22Rv1 (cell line): ENCODE measurements around the gene KRTAP4-16.
"Not testable (repeated sequence)": the region's sequence is repeated elsewhere in the genome, so short reads cannot be mapped to it uniquely, and the experiment has no call there.

Experiments used
- ZFX ChIP-seq: fragments of 450-650 bp; IDR thresholded peaks from 2 replicates; pipeline ENCODE4 v1.6.1; 2017; ENCODE audit warnings: antibody characterized with exemption, borderline replicate concordance
- TF ChIP-seq, protein P1 (sequence below): fragments of 450-650 bp; IDR thresholded peaks from 2 replicates; pipeline ENCODE4 v1.5.1; 2017; ENCODE audit warnings: mild to moderate bottlenecking

DNA sequence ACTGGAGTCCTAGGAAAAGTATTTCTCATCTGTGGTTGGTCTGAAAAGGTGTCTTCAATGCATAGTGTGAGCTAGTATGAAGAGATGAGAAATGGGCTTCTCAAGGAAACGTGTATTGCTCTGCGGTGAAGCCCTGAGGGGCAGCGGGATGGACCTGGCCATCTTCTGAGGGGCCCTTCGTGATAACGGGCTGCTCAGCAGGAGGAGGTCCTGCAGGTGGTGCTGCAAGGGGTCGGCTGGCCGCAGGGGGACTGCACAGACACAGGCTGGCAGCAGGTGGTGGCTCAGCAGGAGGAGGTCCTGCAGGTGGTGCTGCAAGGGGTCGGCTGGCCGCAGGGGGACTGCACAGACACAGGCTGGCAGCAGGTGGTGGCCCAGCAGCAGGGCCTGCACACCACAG lies 47.5 kb downstream of the KRTAP4-16 start:
- TF ChIP-seq, protein P1, sequence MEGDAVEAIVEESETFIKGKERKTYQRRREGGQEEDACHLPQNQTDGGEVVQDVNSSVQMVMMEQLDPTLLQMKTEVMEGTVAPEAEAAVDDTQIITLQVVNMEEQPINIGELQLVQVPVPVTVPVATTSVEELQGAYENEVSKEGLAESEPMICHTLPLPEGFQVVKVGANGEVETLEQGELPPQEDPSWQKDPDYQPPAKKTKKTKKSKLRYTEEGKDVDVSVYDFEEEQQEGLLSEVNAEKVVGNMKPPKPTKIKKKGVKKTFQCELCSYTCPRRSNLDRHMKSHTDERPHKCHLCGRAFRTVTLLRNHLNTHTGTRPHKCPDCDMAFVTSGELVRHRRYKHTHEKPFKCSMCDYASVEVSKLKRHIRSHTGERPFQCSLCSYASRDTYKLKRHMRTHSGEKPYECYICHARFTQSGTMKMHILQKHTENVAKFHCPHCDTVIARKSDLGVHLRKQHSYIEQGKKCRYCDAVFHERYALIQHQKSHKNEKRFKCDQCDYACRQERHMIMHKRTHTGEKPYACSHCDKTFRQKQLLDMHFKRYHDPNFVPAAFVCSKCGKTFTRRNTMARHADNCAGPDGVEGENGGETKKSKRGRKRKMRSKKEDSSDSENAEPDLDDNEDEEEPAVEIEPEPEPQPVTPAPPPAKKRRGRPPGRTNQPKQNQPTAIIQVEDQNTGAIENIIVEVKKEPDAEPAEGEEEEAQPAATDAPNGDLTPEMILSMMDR, result not testable (repeated sequence)
- TF ChIP-seq ZFX, result not testable (repeated sequence)
